ENCODE results near the gene PDPN.

Gene PDPN

DNA sequence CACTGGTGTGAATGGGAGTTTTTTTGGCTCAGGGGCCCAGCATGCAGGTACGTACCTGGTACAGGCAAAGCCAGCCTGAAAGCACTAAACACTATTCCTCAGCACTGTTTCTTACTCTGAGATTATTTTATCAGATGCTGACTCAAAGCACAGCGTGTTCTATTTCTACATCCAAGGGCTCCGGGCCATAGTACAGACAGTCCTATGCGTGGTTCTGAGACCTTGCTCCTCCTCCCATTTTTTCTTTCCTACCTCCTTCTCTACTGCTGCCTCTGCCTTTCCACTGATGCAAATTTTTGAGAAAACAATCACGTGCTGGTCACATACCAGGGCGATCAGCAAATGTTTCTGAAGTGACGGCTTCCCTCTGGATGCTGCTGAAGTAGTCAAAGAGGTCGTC lies 36.3 kb downstream of the PDPN start:
- no peak for DNase-seq

GRCh38 chr1:13620825-13621224 lies 37.2 kb downstream of the PDPN start:
- DNase-seq: no peak

- no peak for DNase-seq
Observed at GRCh38 chr1:13622446-13622845, 38.8 kb downstream of the PDPN start.

DNA sequence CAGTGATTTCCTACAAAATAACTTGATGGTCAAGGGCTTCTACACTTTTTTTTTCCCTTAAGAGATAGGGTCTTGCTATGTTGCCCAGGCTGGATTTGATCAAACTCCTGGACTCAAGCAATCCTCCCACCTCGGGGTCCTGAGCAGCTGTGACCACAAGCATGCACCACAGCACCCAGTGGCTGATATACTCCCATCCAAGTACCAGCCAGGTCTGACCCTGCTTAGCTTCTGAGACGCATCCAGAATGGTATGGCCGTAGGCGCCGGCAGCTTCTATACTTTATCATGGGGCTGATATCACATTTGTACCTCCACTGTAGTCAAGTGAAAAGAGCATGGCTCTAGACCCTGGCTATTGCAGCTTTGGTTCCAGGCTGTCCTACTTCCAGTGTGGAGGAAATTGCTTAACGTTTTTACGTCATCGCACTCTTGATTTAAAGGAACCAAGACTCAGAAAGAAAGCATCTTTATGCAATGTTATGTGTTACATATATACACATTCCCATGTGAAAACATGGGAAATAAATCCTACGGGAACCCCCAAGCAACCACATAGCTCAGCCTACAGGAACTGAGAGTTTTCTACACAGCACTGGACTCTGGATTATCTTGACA lies 39.5 kb downstream of the PDPN start:
- DNase-seq: no peak

DNA sequence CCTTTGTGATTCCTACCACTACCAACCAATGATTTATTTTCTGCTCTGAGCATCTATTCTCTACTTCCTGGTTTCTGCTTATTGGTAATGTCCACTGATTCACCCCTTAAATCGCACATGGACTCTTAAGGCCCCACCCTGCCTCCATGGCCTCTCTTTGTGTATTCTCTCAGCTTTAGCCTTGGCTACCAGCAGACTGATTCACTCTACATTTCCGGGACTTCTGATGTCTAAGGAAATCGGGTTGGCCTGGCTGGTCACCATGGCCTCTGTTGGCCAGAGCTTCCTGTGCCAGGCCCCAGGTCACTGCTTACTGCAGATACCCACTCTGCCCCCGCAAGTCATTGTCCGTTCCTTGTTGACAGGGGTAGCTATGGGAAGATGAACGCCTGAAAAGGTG lies 40.9 kb downstream of the PDPN start:
- no peak for DNase-seq

- DNase-seq: no peak
Observed at GRCh38 chr1:13627127-13627526, 43.5 kb downstream of the PDPN start.

DNA sequence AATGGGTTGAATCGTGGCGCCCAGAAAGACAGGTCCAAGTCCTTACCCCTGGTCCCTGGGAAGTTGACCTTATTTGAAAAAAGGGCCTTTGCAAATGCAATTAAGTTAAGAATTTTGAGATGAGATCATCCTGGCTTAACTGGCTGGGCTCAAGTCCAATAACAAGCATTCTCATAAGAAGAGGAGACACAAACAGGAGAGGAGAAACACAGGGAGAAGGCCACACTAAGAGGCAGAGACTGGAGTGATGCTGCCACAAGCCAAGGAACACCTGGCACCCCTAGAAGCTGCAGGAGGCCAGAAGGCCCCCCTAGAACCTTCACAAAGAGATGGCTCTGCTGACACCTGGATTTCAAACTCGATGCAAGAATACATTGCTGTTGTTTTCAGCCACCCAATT lies 44.6 kb downstream of the PDPN start:
- DNase-seq: no peak

DNA sequence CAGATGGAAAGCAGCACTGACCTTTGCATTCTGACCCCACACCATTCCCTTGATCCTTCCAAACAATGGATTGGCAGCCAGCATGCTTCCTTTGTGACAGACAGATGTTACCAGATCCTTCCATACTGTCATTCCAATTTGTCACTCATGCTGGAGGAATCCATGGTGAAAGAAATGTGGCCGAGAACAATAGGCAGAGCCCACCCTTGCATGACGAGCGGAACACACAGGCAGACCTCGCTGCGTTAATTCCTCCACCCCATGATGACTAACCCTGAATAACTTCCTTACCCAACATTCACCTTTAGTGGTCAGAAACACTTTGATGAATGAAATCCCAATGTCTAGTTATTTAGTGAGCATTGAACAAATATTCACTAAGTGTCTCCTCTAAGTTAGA lies 45.1 kb downstream of the PDPN start:
- DNase-seq: no peak

- no peak for DNase-seq
Observed at GRCh38 chr1:13642306-13643004, 58.8 kb downstream of the PDPN start.

- no peak for DNase-seq
Observed at GRCh38 chr1:13643017-13643416, 59.4 kb downstream of the PDPN start.

- DNase-seq: no peak
Observed at GRCh38 chr1:13646521-13646920, 62.9 kb downstream of the PDPN start.

- DNase-seq: no peak
Observed at GRCh38 chr1:13651279-13651678, 67.6 kb downstream of the PDPN start.

- no peak for DNase-seq
Observed at GRCh38 chr1:13652238-13652637, 68.6 kb downstream of the PDPN start.

DNA sequence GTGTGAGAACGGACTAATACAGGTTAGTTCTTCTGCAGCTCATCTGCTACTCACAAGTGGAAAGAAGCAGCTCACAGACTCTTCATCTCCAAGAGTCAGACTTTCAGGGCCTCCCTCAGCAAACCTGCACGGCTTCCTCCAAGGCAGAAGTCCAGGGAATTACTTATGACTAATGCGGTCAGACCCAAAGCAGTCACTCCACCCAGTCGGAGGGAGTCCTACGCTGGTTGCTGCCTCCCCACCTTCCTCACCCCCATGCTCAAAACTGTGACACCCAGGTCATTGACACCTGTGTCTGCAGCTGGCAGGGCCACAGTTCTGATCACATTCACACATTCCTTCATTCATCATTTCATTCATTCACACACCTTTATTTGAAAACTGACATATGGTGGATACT lies 77.9 kb downstream of the PDPN start:
- no peak for DNase-seq

GRCh38 chr1:13662493-13662892 lies 78.9 kb downstream of the PDPN start:
- DNase-seq: no peak

- DNase-seq: no peak
Observed at GRCh38 chr1:13663969-13664368, 80.3 kb downstream of the PDPN start.

DNA sequence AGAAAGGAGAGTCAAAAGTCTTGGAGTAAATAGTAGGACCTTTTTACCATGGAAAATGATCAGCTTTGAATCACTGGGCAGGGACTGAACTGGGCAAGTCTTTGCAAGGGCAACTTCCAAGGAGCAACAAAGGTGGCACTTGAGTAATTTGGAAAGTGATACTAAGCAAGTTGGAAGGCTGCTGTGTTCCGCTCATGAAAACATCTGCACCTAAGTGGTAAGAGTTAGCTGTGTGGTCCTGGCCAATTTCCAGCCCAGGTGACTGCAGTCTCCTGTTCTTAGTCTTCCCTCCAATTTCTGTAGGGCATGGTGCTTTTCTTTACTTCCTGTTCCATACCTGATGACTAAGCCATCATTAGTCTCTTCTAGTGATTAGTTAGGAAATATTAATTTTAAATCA lies 80.8 kb downstream of the PDPN start:
- DNase-seq: no peak

- no peak for DNase-seq
Observed at GRCh38 chr1:13666317-13666716, 82.7 kb downstream of the PDPN start.
